ENCODE measurements around the gene SLC16A3. TPM values are rescaled to one million over a fixed set of nuclear protein-coding genes. Genes with fewer than 3 reads are reported as not detected.

Gene SLC16A3
- total RNA-seq, 2 donors from 2014 or later, result 148 to 298 TPM

DNA sequence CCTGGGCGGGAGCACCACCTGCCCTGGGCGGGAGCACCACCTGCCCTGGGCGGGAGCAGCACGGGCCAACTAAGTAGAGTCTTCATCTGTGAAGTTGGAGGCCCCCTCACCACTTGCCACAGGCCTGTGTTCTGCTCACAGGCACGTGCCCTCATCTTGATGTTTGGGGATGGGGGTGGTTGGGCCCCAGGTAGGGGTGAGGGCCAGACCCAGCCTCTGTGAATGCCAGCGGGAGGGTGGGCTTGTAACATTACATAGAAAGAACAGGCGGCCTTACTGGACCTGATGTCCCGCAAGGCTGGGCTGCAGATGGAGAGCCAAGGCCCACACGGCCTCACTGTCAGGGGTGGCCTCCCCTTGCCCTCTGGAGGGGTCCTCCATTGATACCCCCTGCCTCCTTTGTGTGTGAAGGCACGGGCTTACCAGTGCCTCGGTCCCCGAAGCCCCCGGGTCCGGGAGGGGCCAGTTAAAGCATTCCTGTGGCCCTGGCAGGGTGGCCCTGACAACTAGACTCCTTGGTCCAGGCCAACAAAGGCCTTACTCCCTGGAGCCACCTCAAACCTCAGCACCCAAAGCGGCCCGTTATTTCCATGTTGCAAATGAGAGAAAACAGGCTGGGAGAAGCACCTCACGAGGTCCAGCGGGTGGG, 1.1 kb upstream of the SLC16A3 start:
- Histone ChIP-seq H3K36me3 (no peaks in the 10 kb centered on the region), H3K4me1 (peaks cover 5% of the 10 kb centered on the region), H3K9me3 (no peaks in the 10 kb centered on the region), H3K27me3 (no peaks in the 10 kb centered on the region), H3K9ac (ENCODE audit: low read depth in 2 of 2, low read length in 2 of 2) (peak overlapping the region; percentile 70 to 95), H3K27ac (peak overlapping the region; percentile 98), H3K4me3 (peak overlapping the region; percentile 64)
- intact Hi-C loops (cut with DNase I), result no loop called here
- TF ChIP-seq, protein P1, sequence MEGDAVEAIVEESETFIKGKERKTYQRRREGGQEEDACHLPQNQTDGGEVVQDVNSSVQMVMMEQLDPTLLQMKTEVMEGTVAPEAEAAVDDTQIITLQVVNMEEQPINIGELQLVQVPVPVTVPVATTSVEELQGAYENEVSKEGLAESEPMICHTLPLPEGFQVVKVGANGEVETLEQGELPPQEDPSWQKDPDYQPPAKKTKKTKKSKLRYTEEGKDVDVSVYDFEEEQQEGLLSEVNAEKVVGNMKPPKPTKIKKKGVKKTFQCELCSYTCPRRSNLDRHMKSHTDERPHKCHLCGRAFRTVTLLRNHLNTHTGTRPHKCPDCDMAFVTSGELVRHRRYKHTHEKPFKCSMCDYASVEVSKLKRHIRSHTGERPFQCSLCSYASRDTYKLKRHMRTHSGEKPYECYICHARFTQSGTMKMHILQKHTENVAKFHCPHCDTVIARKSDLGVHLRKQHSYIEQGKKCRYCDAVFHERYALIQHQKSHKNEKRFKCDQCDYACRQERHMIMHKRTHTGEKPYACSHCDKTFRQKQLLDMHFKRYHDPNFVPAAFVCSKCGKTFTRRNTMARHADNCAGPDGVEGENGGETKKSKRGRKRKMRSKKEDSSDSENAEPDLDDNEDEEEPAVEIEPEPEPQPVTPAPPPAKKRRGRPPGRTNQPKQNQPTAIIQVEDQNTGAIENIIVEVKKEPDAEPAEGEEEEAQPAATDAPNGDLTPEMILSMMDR (IDR thresholded peaks at IDR 0.05), result no peak
- DNase-seq, result no peak

DNA sequence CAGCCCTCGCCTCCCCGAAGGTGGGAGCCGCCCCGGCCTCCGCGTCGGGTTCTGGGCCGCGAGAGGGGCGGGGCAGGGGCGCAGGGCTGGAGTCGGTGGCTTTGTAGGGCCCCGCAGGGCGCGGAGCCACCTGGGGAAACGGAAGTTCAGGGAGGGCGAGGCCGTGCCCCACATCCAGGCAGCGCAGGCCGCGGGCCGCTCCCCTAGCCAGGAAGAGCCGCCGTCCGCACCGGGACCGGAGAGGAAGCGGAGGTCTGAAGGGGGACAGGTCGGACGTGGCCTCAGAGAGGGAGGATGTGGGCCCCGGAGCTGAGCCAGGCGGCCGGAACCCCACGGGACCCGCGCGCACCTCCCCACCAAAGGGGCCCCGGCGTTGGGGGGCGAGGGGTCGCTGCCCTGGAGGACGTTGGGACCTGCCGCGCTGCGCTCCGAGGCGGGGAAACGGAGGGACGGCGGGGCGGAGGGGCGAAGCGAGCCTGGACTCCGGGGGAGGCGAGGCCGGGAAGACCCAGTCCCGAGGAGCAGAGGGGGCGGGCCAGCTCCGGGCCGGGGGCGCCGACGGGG, 482 bp upstream of the SLC16A3 start:
- Histone ChIP-seq H3K9ac (ENCODE audit: low read depth in 2 of 2, low read length in 2 of 2) (peak overlapping the region; percentile 70 to 95), H3K27me3 (no peaks in the 10 kb centered on the region), H3K4me3 (peak overlapping the region; percentile 64), H3K4me1 (peaks cover 5% of the 10 kb centered on the region), H3K27ac (peak overlapping the region; percentile 98), H3K36me3 (no peaks in the 10 kb centered on the region), H3K9me3 (no peaks in the 10 kb centered on the region)
- DNase-seq, result peak; percentile 78
- TF ChIP-seq, protein P1 (IDR thresholded peaks at IDR 0.05), result no peak
- intact Hi-C loops (cut with DNase I), result no loop called here

DNA sequence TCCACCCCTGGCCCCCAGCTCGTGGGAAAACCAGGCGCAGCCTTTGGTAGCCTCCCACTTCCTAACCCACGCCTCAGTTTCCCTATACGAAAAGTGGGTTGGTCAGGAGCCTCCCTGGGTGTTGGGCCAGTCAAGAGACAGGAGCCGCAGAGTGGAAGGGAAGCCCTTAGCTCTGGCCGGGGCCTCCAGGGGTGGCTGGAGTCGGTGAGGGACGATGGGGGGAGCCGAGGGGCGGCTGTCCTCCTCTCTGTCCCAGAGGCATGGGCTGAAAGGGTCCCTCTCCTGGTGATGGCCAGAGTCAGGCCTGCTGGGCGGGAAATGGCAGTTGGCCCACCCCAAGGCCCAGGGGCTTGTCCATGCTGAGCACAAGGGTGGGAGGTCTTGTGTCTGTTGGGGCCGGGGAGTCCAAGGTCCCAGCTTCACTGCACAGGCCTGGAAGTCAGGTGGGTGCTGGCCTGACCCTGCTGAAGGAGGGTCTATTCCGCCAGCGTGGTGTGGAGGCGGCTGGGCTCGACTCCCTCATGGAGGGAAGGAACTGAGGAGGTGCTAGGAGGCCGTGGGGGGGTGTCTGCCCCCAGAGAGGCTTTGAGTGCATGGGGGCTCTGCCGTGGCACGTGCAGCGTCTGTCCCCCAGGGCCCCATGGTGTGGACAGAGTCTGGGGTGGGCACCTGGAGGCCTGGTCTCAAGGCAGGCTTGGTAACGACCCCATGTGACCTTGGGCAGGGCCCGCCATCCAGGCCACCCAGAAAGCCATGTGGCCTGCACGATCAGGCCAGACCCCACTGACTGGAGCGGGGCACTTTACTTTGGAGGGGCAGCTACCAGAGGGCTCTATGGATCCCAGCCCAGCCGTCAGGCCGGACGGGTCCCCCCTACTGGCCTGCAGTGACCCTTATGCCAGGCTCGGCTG, 1.1 kb downstream of the SLC16A3 start:
- H3K36me3 ChIP-seq, result no peaks in the 10 kb centered on the region
- H3K27me3 ChIP-seq, result no peaks in the 10 kb centered on the region
- peaks cover 5% of the 10 kb centered on the region for H3K4me1 ChIP-seq
- H3K9ac ChIP-seq (ENCODE audit: low read depth in 2 of 2, low read length in 2 of 2), result peak overlapping the region; percentile 67 to 95
- peak overlapping the region; percentile 64 for H3K4me3 ChIP-seq
- intact Hi-C loops (cut with DNase I), result no loop called here
- TF ChIP-seq, protein P1 (IDR thresholded peaks at IDR 0.05), result no peak
- H3K27ac ChIP-seq, result peak overlapping the region; percentile 98
- H3K9me3 ChIP-seq, result no peaks in the 10 kb centered on the region
- peak; percentile 42 for DNase-seq

DNA sequence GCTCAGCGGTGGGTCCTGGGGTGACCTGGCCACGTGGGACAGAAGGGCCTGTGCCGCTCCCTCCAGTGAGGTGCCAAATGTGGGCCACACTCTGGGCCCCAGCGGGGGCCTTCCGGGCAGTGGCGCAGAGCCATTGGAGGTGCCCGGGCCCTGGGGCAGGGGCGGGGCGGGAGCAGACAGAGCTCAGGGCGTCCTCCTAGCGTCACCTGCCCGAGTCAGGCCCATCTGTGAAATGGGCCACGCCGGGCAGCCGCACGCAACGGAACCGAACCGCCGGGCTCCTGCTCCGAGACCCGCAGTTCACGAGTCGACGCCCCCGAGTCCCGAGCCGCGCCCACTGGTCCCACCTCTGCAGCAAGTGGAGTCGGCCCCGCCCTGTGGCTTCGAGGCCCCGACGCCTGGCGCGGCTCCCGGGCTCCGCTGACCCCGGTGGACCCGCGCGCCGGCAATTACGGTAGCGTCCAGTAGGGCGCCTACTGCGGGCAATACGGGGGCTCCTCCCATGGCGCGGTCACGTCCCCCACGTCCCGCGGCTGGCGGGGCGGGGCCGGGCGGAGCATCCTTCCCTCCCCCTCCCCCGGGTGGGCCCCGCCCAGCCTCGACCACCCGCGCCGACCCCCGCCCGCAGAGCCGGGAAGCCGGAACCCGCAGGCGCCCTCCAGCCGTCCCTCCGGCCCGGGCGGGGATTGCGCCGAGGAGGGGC, 1.9 kb downstream of the SLC16A3 start:
- intact Hi-C loops (cut with DNase I), result no loop called here
- H3K9ac ChIP-seq (ENCODE audit: low read depth in 2 of 2, low read length in 2 of 2), result peak overlapping the region; percentile 81 to 95
- peak overlapping the region; percentile 64 for H3K4me3 ChIP-seq
- peak overlapping the region; percentile 98 for H3K27ac ChIP-seq
- no peaks in the 10 kb centered on the region for H3K36me3 ChIP-seq
- peaks cover 13% of the 10 kb centered on the region for H3K4me1 ChIP-seq
- TF ChIP-seq, protein P1 (IDR thresholded peaks at IDR 0.05), result peak; percentile 51
- DNase-seq, result peak; percentile 95
- H3K27me3 ChIP-seq, result no peaks in the 10 kb centered on the region
- no peaks in the 10 kb centered on the region for H3K9me3 ChIP-seq

DNA sequence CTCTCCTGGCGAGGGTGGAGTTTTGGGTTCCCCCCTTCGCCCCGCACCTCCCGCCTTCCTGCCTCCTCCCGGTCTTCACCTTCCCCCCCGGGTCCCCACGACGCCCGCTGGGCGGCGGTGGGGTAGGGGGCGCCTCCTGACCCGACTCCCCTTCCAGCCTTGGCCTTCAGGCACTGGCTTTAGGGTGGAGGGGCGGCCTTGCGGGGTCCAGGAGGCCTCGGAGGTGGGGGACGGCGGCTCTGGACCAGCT, 2.4 kb downstream of the SLC16A3 start:
- intact Hi-C loops (cut with DNase I), result no loop called here

More for the DNA sequence above, 2.4 kb downstream of the SLC16A3 start:
- H3K9ac ChIP-seq (ENCODE audit: low read depth in 2 of 2, low read length in 2 of 2), result peak overlapping the region; percentile 81 to 85
- DNase-seq, result no peak
- no peaks in the 10 kb centered on the region for H3K9me3 ChIP-seq
- TF ChIP-seq, protein P1 (IDR thresholded peaks at IDR 0.05), result no peak
- H3K27me3 ChIP-seq, result no peaks in the 10 kb centered on the region
- H3K27ac ChIP-seq, result peak overlapping the region; percentile 98
- H3K36me3 ChIP-seq, result no peaks in the 10 kb centered on the region
- H3K4me3 ChIP-seq, result peak overlapping the region; percentile 64
- H3K4me1 ChIP-seq, result peaks cover 17% of the 10 kb centered on the region

All from colonic mucosa (tissue), 4 donors.